Measurements from ENCODE around the gene FARP1. TPM values are rescaled to one million over a fixed set of nuclear protein-coding genes. Genes with fewer than 3 reads are reported as not detected.

The FARP1 gene
- total RNA-seq, 1 donor from 2014 or later, result 36.5 TPM

DNA sequence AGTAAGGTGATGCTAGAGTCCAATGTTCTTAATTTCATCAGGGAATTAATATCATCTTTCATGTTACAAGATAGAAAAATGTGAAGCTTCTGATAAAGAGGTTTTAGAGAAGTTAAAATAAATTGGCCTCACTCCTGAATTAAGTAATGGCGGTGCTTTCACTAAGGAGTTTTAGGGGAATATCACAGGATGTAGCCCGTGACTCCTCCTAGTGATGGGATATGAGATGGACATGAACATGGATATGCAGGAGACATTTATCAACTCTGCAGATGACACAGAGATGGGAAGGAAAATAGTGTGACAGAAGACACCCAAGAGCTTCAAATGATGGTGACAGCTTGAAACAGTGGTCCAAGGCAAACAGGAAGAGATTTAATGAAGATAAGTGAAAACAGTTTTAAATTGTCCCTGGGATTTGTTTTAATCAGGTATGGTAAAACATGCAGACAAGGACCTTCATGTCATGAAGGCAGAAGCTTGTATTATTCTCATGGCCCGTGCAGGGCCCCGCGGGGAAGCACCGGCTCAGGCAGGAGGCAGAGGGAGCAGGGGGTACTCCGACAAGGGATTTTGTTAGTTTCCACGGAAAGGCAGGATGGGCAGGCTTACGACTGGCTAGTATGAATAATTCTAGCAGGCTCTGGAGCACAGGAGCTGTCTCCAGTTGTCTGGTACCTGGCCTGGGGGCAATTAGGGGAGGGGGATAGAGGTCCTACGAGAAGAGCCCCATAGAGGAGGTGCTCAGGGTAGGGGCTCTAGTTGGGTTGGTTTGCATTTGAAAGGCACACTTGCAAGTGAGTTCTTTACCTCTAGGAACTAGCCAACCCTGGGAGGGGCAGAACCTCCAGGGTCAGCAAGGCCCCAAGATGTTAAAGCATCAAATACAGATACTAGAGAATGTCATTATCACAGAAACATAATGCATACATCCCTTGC is 38.7 kb upstream of the FARP1 start:
- Histone ChIP-seq H3K36me3 (ENCODE audit: control insufficient read depth in 3 of 3, insufficient read depth in 3 of 3, low read length in 3 of 3) (no peaks in the 10 kb centered on the region), H3K4me1 (ENCODE audit: control insufficient read depth in 3 of 3, insufficient read depth in 3 of 3, low read length in 3 of 3) (no peaks in the 10 kb centered on the region), H3K27ac (ENCODE audit: low read depth, low read length) (no peak overlapping the region), H3K27me3 (ENCODE audit: control insufficient read depth in 3 of 3, insufficient read depth in 3 of 3, low read length in 3 of 3) (no peaks in the 10 kb centered on the region), H3K9ac (ENCODE audit: low read depth in 1 of 3, low read length in 3 of 3) (no peak overlapping the region), H3K4me3 (ENCODE audit: low read length in 3 of 3) (no peak overlapping the region), H3K9me3 (ENCODE audit: control insufficient read depth in 3 of 3, low read length in 3 of 3) (peaks cover 0 to 2% (median 0%) of the 10 kb centered on the region in 3 donors)

DNA sequence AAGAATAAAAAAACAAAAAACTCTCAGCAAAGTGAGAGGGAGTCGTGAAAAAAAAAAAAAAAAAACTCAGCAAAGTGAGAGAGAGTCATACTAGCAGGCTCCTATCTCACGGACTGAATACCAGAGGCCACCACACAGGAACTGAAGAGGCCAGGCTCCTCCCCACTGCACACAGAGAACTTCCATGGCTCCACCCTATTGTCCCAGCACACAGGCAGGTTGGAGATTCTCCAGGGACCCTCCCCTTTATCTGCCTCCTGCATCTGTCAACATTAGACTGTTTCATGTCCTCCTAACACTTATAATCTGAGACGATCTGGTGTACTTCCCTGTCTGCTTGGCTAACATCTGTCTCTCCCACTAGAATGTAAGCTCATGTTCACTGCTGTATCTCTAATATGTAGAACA is 37.0 kb upstream of the FARP1 start:
- Histone ChIP-seq H3K27me3 (ENCODE audit: control insufficient read depth in 3 of 3, insufficient read depth in 3 of 3, low read length in 3 of 3) (no peaks in the 10 kb centered on the region), H3K27ac (ENCODE audit: low read depth, low read length) (no peak overlapping the region), H3K9me3 (ENCODE audit: control insufficient read depth in 3 of 3, low read length in 3 of 3) (peaks cover 0 to 2% (median 0%) of the 10 kb centered on the region in 3 donors), H3K4me1 (ENCODE audit: control insufficient read depth in 3 of 3, insufficient read depth in 3 of 3, low read length in 3 of 3) (no peaks in the 10 kb centered on the region), H3K36me3 (ENCODE audit: control insufficient read depth in 3 of 3, insufficient read depth in 3 of 3, low read length in 3 of 3) (no peaks in the 10 kb centered on the region), H3K9ac (ENCODE audit: low read depth in 1 of 3, low read length in 3 of 3) (no peak overlapping the region), H3K4me3 (ENCODE audit: low read length in 3 of 3) (no peak overlapping the region)

DNA sequence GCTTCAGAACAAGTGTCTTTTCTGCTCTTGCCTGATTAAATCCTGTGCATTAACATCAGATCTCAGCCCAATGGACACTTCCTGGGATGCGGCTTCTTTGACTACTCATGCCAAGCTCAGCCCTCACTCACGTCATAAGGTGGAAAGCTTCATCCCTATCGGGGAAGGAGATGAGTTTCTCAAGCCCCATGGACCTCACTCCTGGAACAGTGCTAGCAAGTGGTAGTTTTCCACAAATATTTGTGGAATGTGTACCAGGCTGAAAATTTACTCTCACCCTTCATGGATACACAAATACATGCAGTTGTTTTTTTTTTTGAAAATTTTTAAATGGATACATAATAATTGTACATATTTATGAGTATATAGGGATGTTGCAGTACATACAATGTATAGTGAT is 34.6 kb upstream of the FARP1 start:
- no peak overlapping the region for H3K4me3 ChIP-seq (ENCODE audit: low read length in 3 of 3)
- H3K36me3 ChIP-seq (ENCODE audit: control insufficient read depth in 3 of 3, insufficient read depth in 3 of 3, low read length in 3 of 3), result no peaks in the 10 kb centered on the region
- H3K27me3 ChIP-seq (ENCODE audit: control insufficient read depth in 3 of 3, insufficient read depth in 3 of 3, low read length in 3 of 3), result no peaks in the 10 kb centered on the region
- H3K9ac ChIP-seq (ENCODE audit: low read depth in 1 of 3, low read length in 3 of 3), result no peak overlapping the region
- H3K4me1 ChIP-seq (ENCODE audit: control insufficient read depth in 3 of 3, insufficient read depth in 3 of 3, low read length in 3 of 3), result no peaks in the 10 kb centered on the region
- H3K27ac ChIP-seq (ENCODE audit: low read depth, low read length), result no peak overlapping the region
- H3K9me3 ChIP-seq (ENCODE audit: control insufficient read depth in 3 of 3, low read length in 3 of 3), result peaks cover 0 to 2% (median 0%) of the 10 kb centered on the region in 3 donors

DNA sequence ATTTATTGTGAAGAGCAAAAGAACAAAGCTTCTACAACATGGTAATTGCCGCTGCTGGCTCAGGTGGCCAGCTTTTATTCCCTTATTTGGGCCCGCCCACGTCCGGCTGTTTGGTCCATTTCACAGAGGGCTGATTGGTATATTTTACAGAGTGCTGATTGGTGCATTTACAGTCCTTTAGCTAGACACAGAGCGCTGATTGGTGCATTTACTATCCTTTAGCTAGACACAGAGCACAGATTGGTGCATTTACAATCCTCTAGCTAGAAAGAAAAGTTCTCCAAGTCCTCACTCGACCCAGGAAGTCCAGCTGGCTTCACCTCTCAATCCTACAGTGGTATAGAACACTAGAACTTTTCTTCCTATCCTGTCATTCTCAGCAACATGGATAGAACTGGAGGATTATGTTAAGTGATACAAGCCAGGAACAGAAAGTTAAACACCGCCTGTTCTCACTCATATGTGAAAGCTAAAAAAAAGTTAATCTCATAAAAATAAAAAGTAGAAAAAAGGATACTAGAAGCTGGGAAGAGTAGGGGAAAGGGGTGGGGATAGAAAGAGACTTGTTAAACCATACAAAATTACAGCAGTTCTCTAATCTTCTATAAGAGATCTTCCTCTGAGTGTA is 33.6 kb upstream of the FARP1 start:
- Histone ChIP-seq H3K9me3 (ENCODE audit: control insufficient read depth in 3 of 3, low read length in 3 of 3) (peaks cover 0 to 2% (median 0%) of the 10 kb centered on the region in 3 donors), H3K4me1 (ENCODE audit: control insufficient read depth in 3 of 3, insufficient read depth in 3 of 3, low read length in 3 of 3) (no peaks in the 10 kb centered on the region), H3K36me3 (ENCODE audit: control insufficient read depth in 3 of 3, insufficient read depth in 3 of 3, low read length in 3 of 3) (no peaks in the 10 kb centered on the region), H3K27ac (ENCODE audit: low read depth, low read length) (no peak overlapping the region), H3K9ac (ENCODE audit: low read depth in 1 of 3, low read length in 3 of 3) (no peak overlapping the region), H3K27me3 (ENCODE audit: control insufficient read depth in 3 of 3, insufficient read depth in 3 of 3, low read length in 3 of 3) (no peaks in the 10 kb centered on the region), H3K4me3 (ENCODE audit: low read length in 3 of 3) (no peak overlapping the region)

GRCh38 chr13:98110749-98111148 is 32.1 kb upstream of the FARP1 start:
- H3K36me3 ChIP-seq (ENCODE audit: control insufficient read depth in 3 of 3, insufficient read depth in 3 of 3, low read length in 3 of 3), result no peaks in the 10 kb centered on the region
- H3K4me1 ChIP-seq (ENCODE audit: control insufficient read depth in 3 of 3, insufficient read depth in 3 of 3, low read length in 3 of 3), result no peaks in the 10 kb centered on the region
- peaks cover 0 to 2% (median 0%) of the 10 kb centered on the region in 3 donors for H3K9me3 ChIP-seq (ENCODE audit: control insufficient read depth in 3 of 3, low read length in 3 of 3)
- H3K9ac ChIP-seq (ENCODE audit: low read depth in 1 of 3, low read length in 3 of 3), result no peak overlapping the region
- no peak overlapping the region for H3K4me3 ChIP-seq (ENCODE audit: low read length in 3 of 3)
- H3K27me3 ChIP-seq (ENCODE audit: control insufficient read depth in 3 of 3, insufficient read depth in 3 of 3, low read length in 3 of 3), result no peaks in the 10 kb centered on the region
- no peak overlapping the region for H3K27ac ChIP-seq (ENCODE audit: low read depth, low read length)

- no peaks in the 10 kb centered on the region for H3K4me1 ChIP-seq (ENCODE audit: control insufficient read depth in 3 of 3, insufficient read depth in 3 of 3, low read length in 3 of 3)
- no peaks in the 10 kb centered on the region for H3K36me3 ChIP-seq (ENCODE audit: control insufficient read depth in 3 of 3, insufficient read depth in 3 of 3, low read length in 3 of 3)
- H3K4me3 ChIP-seq (ENCODE audit: low read length in 3 of 3), result no peak overlapping the region
- no peak overlapping the region for H3K9ac ChIP-seq (ENCODE audit: low read depth in 1 of 3, low read length in 3 of 3)
- H3K9me3 ChIP-seq (ENCODE audit: control insufficient read depth in 3 of 3, low read length in 3 of 3), result peaks cover 0 to 2% (median 0%) of the 10 kb centered on the region in 3 donors
- no peaks in the 10 kb centered on the region for H3K27me3 ChIP-seq (ENCODE audit: control insufficient read depth in 3 of 3, insufficient read depth in 3 of 3, low read length in 3 of 3)
- H3K27ac ChIP-seq (ENCODE audit: low read depth, low read length), result no peak overlapping the region
Observed at GRCh38 chr13:98111168-98112098, 31.5 kb upstream of the FARP1 start.

DNA sequence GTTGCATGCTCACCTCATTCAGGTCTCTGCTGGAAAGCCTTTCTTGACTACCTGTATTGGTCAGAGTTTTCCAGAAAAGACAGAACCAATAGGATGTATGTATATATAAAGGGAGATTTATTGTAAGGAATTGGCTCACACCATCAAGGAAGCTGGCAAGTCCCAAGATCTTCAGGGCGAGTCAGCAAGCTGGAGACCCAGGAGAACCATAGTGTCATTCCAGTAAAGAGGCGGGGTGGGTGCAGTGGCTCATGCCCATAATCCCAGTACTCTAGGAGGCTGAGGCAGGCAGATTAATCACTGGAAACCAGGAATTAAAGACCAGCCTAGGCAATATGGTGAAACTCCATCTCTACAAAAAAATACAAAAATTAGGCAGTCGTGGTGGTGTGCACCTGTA is 30.4 kb upstream of the FARP1 start:
- Histone ChIP-seq H3K9me3 (ENCODE audit: control insufficient read depth in 3 of 3, low read length in 3 of 3) (no peaks in the 10 kb centered on the region), H3K27ac (ENCODE audit: low read depth, low read length) (no peak overlapping the region), H3K9ac (ENCODE audit: low read depth in 1 of 3, low read length in 3 of 3) (no peak overlapping the region), H3K36me3 (ENCODE audit: control insufficient read depth in 3 of 3, insufficient read depth in 3 of 3, low read length in 3 of 3) (no peaks in the 10 kb centered on the region), H3K4me3 (ENCODE audit: low read length in 3 of 3) (no peak overlapping the region), H3K4me1 (ENCODE audit: control insufficient read depth in 3 of 3, insufficient read depth in 3 of 3, low read length in 3 of 3) (no peaks in the 10 kb centered on the region), H3K27me3 (ENCODE audit: control insufficient read depth in 3 of 3, insufficient read depth in 3 of 3, low read length in 3 of 3) (no peaks in the 10 kb centered on the region)

DNA sequence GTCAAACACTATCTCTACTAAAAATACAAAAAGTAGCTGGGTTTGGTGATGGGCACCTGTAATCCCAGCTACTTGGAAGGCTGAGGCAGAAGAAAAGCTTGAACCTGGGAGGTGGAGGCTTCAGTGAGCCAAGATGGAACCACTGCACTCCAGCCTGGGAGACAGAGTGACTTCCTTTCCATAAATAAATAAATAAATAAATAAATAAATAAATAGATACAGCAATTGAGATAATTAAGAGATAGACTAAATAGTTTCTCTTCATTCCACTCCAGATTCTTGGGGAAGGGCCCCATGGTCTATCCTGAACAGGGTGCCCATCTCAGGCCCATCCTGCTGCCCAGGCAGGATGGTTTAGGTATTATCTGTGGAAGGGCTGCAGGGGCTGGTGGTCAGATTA is 24.0 kb upstream of the FARP1 start:
- H3K9me3 ChIP-seq (ENCODE audit: control insufficient read depth in 3 of 3, low read length in 3 of 3), result peaks cover 0 to 4% (median 0%) of the 10 kb centered on the region in 3 donors

DNA sequence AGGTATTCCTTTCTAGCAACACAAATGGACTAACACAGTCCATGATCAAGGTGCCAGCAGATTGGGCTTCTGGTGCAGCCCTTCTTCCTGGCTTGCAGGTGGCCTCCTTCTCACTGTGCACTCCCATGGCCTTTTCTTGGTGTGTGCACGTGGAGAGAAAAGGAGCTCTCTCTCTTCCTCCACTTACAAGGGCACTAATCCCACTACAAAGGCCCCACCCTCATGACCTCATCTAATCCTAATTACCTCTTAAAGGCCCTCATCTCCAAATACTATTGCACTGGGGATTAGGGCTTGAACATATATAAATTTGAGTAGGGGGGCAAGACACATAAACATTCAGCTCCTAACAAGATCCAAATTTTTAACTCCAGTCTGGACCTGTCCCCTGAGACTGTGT is 19.7 kb upstream of the FARP1 start:
- H3K27me3 ChIP-seq (ENCODE audit: control insufficient read depth in 3 of 3, insufficient read depth in 3 of 3, low read length in 3 of 3), result no peaks in the 10 kb centered on the region
- H3K9me3 ChIP-seq (ENCODE audit: control insufficient read depth in 3 of 3, low read length in 3 of 3), result peaks cover 0 to 4% (median 0%) of the 10 kb centered on the region in 3 donors
- H3K36me3 ChIP-seq (ENCODE audit: control insufficient read depth in 3 of 3, insufficient read depth in 3 of 3, low read length in 3 of 3), result no peaks in the 10 kb centered on the region
- H3K4me1 ChIP-seq (ENCODE audit: control insufficient read depth in 3 of 3, insufficient read depth in 3 of 3, low read length in 3 of 3), result no peaks in the 10 kb centered on the region
- H3K9ac ChIP-seq (ENCODE audit: low read depth in 1 of 3, low read length in 3 of 3), result no peak overlapping the region
- no peak overlapping the region for H3K27ac ChIP-seq (ENCODE audit: low read depth, low read length)
- no peak overlapping the region for H3K4me3 ChIP-seq (ENCODE audit: low read length in 3 of 3)

More for the DNA sequence above, 24.0 kb upstream of the FARP1 start:
- Histone ChIP-seq H3K4me3 (ENCODE audit: low read length in 3 of 3) (no peak overlapping the region), H3K4me1 (ENCODE audit: control insufficient read depth in 3 of 3, insufficient read depth in 3 of 3, low read length in 3 of 3) (no peaks in the 10 kb centered on the region), H3K27me3 (ENCODE audit: control insufficient read depth in 3 of 3, insufficient read depth in 3 of 3, low read length in 3 of 3) (no peaks in the 10 kb centered on the region), H3K27ac (ENCODE audit: low read depth, low read length) (no peak overlapping the region), H3K36me3 (ENCODE audit: control insufficient read depth in 3 of 3, insufficient read depth in 3 of 3, low read length in 3 of 3) (no peaks in the 10 kb centered on the region), H3K9ac (ENCODE audit: low read depth in 1 of 3, low read length in 3 of 3) (no peak overlapping the region)
